ENCODE data around the gene GRK5. TPM values are rescaled to one million over a fixed set of nuclear protein-coding genes. Genes with fewer than 3 reads are reported as not detected.

The GRK5 gene
- total RNA-seq, 2 donors from 2014 or later = 13.9 to 28.5 TPM

GRCh38 chr10:119406137-119406536 is 198.8 kb downstream of the GRK5 start:
- no peaks in the 10 kb centered on the region for H3K9me3 ChIP-seq (ENCODE audit: control insufficient read depth, low read length, poor library complexity, severe bottlenecking)
- ATAC-seq (no peak), DNase-seq (no peak)
- H3K4me1 Mint-ChIP-seq = no peaks in the 10 kb centered on the region
- H3K27ac Mint-ChIP-seq = no peak overlapping the region
- no peaks in the 10 kb centered on the region for H3K36me3 Mint-ChIP-seq (ENCODE audit: low read depth)
- no peak overlapping the region for H3K4me3 Mint-ChIP-seq
- H3K27me3 Mint-ChIP-seq = no peaks in the 10 kb centered on the region

DNA sequence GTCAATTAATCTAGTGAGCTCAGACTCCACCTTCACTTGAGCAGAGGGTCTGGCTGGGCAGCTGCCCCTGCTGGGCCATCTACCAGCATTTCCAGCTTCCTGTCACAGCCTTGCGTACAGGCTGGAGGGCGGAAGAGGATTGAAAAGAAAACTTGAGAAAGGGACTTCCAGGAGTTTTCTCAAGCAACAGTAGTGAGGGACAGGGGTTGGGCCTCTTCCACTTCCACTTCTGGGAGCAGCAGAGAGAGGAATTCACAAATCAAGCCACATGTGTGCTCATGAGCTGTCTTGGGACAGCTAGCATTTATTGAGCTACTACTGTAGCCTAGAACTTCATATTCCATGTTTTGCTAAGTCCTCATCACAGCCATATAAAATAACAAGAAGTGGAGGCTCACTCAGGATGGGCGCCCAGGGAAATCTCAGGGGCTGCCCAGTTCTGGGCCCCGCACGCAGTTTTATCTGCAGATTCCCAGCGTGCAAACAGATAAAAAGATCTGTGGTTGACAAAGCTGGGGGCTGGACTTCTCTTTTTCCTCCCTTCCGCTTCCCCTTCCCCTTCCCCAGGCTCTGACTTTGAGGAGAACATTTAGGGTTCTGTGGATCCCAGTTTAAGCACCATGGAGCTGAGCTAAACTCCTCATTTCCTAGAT is 199.4 kb downstream of the GRK5 start:
- Mint-ChIP-seq H3K4me3 (no peak overlapping the region), H3K36me3 (ENCODE audit: low read depth) (no peaks in the 10 kb centered on the region), H3K27me3 (no peaks in the 10 kb centered on the region), H3K4me1 (peaks cover 2% of the 10 kb centered on the region), H3K27ac (no peak overlapping the region)
- H3K9me3 ChIP-seq (ENCODE audit: control insufficient read depth, low read length, poor library complexity, severe bottlenecking) = no peaks in the 10 kb centered on the region
- no peak for DNase-seq
- ATAC-seq = no peak

GRCh38 chr10:119407254-119407777 is 199.9 kb downstream of the GRK5 start:
- H3K9me3 ChIP-seq (ENCODE audit: control insufficient read depth, low read length, poor library complexity, severe bottlenecking) = no peaks in the 10 kb centered on the region
- no peaks in the 10 kb centered on the region for H3K36me3 Mint-ChIP-seq (ENCODE audit: low read depth)
- no peaks in the 10 kb centered on the region for H3K27me3 Mint-ChIP-seq
- peaks cover 2% of the 10 kb centered on the region for H3K4me1 Mint-ChIP-seq
- DNase-seq (no peak), ATAC-seq (no peak)
- no peak overlapping the region for H3K4me3 Mint-ChIP-seq
- H3K27ac Mint-ChIP-seq = no peak overlapping the region

DNA sequence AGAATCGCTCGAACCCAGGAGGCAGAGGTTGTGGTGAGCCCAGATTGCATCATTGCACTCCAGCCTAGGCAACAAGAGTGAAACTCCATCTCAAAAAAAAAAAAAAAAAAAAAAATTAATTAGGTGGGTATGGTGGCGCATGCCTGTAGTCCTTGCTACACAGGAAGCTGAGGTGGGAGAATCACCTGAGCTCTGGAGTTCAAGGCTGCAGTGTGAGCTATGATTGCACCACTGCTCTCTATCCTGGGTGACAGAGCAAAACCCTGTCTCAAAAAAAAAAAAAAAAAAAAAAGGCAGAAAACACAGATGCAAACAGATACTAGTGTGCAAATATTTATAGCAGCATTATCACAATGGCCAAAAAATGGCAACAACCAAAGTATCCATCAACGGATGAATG is 200.7 kb downstream of the GRK5 start:
- no peak for ATAC-seq
- no peak for DNase-seq

DNA sequence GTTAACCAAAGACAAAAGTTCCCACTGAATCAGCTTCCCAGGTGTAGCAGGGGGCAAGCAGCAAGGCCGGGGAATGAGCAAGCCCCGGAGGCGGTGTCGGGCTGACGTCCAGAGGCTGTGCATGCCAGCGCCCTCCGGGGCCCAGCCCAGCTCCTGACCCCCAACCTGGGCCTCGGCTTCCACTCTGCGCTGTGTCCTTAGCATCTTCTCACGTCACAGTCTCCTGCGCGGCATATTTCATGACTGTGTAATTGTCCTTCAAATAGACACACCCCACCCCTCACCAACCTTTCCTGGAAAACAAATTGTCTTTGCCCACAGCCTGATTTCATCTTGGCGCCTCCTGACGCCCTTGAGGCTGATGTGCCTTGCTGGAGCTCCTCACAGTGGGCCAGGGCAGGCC is 201.6 kb downstream of the GRK5 start:
- Mint-ChIP-seq H3K27ac (no peak overlapping the region), H3K36me3 (ENCODE audit: low read depth) (no peaks in the 10 kb centered on the region)

More for the DNA sequence above, 200.7 kb downstream of the GRK5 start:
- Mint-ChIP-seq H3K27ac (peak overlapping the region; percentile 14), H3K4me1 (peaks cover 2% of the 10 kb centered on the region), H3K27me3 (no peaks in the 10 kb centered on the region), H3K4me3 (no peak overlapping the region), H3K36me3 (ENCODE audit: low read depth) (no peaks in the 10 kb centered on the region)
- no peaks in the 10 kb centered on the region for H3K9me3 ChIP-seq (ENCODE audit: control insufficient read depth, low read length, poor library complexity, severe bottlenecking)

GRCh38 chr10:119409385-119409784 is 202.0 kb downstream of the GRK5 start:
- Mint-ChIP-seq H3K27me3 (no peaks in the 10 kb centered on the region), H3K27ac (no peak overlapping the region), H3K4me3 (no peak overlapping the region), H3K4me1 (peaks cover 2% of the 10 kb centered on the region), H3K36me3 (ENCODE audit: low read depth) (no peaks in the 10 kb centered on the region)
- DNase-seq = no peak
- H3K9me3 ChIP-seq (ENCODE audit: control insufficient read depth, low read length, poor library complexity, severe bottlenecking) = no peaks in the 10 kb centered on the region
- ATAC-seq = no peak

More for the DNA sequence above, 201.6 kb downstream of the GRK5 start:
- Mint-ChIP-seq H3K4me3 (no peak overlapping the region), H3K4me1 (peaks cover 2% of the 10 kb centered on the region), H3K27me3 (no peaks in the 10 kb centered on the region)
- DNase-seq = no peak
- ATAC-seq = no peak
- no peaks in the 10 kb centered on the region for H3K9me3 ChIP-seq (ENCODE audit: control insufficient read depth, low read length, poor library complexity, severe bottlenecking)

- ATAC-seq = no peak
- no peak for DNase-seq
- Mint-ChIP-seq H3K4me3 (no peak overlapping the region), H3K27ac (peak overlapping the region; percentile 29), H3K27me3 (no peaks in the 10 kb centered on the region), H3K4me1 (peaks cover 2% of the 10 kb centered on the region), H3K36me3 (ENCODE audit: low read depth) (no peaks in the 10 kb centered on the region)
- H3K9me3 ChIP-seq (ENCODE audit: control insufficient read depth, low read length, poor library complexity, severe bottlenecking) = no peaks in the 10 kb centered on the region
Observed at GRCh38 chr10:119409906-119410305, 202.5 kb downstream of the GRK5 start.

DNA sequence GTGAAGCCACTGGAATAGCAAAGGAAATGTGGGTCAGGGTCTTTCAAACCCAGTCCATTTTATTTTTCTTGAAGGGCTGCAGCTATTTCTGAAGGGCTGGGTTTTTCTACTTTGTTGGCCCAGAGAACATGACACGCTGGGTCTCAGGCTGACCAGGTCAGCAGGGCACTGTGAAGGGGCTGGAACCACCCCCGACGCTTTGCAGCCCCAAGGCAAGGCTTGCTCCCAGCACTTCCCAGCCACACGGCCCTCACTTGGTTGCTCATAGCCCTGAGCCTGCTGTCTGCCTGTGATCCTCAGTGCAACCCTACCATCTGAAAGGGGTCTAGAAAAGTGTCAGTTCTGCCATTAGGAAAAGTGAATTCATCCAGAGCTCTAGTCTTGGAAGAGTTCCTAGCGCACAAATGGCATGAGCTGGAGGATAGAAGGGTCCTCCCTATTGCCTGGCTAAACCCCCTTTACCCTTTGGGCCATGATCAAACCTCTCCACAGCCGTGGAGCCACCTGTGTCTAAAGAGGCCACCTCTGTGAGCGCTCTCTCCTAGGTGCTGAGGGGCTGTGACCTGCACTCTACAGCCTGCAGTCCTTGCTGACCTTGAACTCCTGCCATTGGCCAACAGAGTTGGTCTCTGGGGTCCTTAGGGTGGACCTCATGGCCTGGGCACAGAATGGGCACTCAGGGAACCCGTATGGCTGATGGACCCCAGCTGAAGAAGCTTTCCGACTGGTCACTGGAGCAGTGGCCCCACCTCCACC is 203.2 kb downstream of the GRK5 start:
- H3K4me3 Mint-ChIP-seq = no peak overlapping the region
- H3K27me3 Mint-ChIP-seq = no peaks in the 10 kb centered on the region
- peaks cover 2% of the 10 kb centered on the region for H3K4me1 Mint-ChIP-seq
- no peaks in the 10 kb centered on the region for H3K36me3 Mint-ChIP-seq (ENCODE audit: low read depth)
- H3K27ac Mint-ChIP-seq = peak overlapping the region; percentile 29
- DNase-seq = no peak
- ATAC-seq = no peak
- no peaks in the 10 kb centered on the region for H3K9me3 ChIP-seq (ENCODE audit: control insufficient read depth, low read length, poor library complexity, severe bottlenecking)

- Mint-ChIP-seq H3K4me1 (peaks cover 2% of the 10 kb centered on the region), H3K4me3 (no peak overlapping the region), H3K27me3 (no peaks in the 10 kb centered on the region), H3K36me3 (ENCODE audit: low read depth) (no peaks in the 10 kb centered on the region), H3K27ac (no peak overlapping the region)
- DNase-seq (no peak), ATAC-seq (no peak)
- no peaks in the 10 kb centered on the region for H3K9me3 ChIP-seq (ENCODE audit: control insufficient read depth, low read length, poor library complexity, severe bottlenecking)
Observed at GRCh38 chr10:119412244-119413092, 205.1 kb downstream of the GRK5 start.

DNA sequence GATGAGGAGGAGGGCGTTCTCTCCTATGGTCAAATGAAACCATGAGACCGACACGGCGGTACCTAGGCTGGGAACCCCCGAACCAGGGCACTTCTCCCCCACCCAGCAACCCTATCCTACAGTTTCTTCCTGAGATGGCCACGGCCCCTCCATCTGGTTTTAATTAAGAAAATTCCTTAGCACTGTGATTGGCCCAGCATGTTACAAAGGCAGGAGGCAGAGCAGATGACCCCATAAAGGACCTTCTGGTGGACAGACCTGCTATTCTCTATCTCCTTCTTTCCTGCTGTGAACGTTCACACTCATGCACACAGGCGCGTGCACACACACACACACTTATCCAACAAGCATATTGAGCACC is 205.7 kb downstream of the GRK5 start:
- no peak for DNase-seq
- no peak for ATAC-seq
- Mint-ChIP-seq H3K36me3 (ENCODE audit: low read depth) (no peaks in the 10 kb centered on the region), H3K4me1 (peaks cover 5% of the 10 kb centered on the region), H3K4me3 (no peak overlapping the region), H3K27me3 (no peaks in the 10 kb centered on the region), H3K27ac (no peak overlapping the region)
- H3K9me3 ChIP-seq (ENCODE audit: control insufficient read depth, low read length, poor library complexity, severe bottlenecking) = no peaks in the 10 kb centered on the region

DNA sequence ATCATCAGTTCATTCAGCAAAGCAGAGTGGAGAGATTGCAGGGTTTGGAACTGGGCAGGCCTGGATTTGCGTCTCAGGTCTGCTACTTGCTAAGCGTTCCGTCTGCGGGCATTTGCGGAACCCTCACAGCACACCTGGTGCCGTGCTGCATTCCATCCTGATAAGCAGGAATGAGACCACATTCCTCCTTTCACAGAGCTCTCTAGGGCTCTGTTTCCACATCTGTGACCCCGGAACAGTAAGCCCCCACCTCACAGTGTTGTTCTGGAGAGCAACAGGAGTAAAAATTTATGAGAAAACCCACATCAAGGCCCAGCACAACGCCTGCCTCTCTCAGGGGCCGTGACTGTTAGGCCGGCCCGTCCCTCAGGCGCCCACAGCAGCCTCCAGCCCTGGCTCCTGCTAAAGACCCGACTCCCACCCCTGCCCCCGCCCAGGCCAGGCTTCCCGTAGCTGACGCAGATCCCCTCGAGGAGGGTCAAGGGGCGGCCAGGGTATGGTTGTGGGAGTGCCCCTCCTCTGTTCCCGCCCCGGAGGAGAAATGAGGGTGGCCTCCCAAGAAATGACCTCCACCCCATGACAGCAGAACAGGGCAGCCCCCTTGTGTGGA is 206.2 kb downstream of the GRK5 start:
- no peaks in the 10 kb centered on the region for H3K27me3 Mint-ChIP-seq
- no peak overlapping the region for H3K4me3 Mint-ChIP-seq

DNA sequence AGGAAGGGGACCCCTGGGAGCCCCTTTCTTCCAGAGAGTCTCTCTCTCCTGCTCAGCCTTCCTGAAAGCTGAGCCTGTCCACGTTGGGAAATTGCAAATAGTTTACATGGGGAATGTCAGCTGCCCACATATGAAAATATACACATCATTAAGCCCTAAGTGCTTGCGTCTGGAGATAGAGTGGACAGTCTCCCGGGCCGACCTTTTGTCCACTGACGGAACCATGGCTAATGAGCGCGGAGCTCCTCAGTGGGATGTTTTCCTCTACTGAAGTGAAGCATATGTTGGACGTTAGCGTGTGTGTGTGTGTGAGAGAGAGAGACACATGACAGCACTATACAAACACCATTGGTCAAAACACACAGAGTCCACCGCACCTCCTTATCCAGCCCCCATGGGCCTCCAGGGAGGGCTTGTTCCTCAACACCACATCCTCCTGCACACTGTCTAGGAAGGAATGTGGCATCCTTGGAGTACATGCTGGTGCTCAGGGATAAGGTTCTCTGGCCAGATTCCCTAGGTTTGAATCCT is 206.8 kb downstream of the GRK5 start:
- ATAC-seq (no peak), DNase-seq (no peak)
- Mint-ChIP-seq H3K4me1 (peaks cover 5% of the 10 kb centered on the region), H3K27me3 (no peaks in the 10 kb centered on the region), H3K36me3 (ENCODE audit: low read depth) (no peaks in the 10 kb centered on the region), H3K4me3 (no peak overlapping the region), H3K27ac (no peak overlapping the region)
- H3K9me3 ChIP-seq (ENCODE audit: control insufficient read depth, low read length, poor library complexity, severe bottlenecking) = no peaks in the 10 kb centered on the region

More for the DNA sequence above, 206.2 kb downstream of the GRK5 start:
- Mint-ChIP-seq H3K4me1 (peaks cover 5% of the 10 kb centered on the region), H3K36me3 (ENCODE audit: low read depth) (no peaks in the 10 kb centered on the region), H3K27ac (no peak overlapping the region)
- H3K9me3 ChIP-seq (ENCODE audit: control insufficient read depth, low read length, poor library complexity, severe bottlenecking) = no peaks in the 10 kb centered on the region
- DNase-seq = no peak
- no peak for ATAC-seq

- Mint-ChIP-seq H3K27me3 (no peaks in the 10 kb centered on the region), H3K36me3 (ENCODE audit: low read depth) (no peaks in the 10 kb centered on the region), H3K4me1 (peaks cover 5% of the 10 kb centered on the region), H3K4me3 (no peak overlapping the region), H3K27ac (no peak overlapping the region)
- H3K9me3 ChIP-seq (ENCODE audit: control insufficient read depth, low read length, poor library complexity, severe bottlenecking) = no peaks in the 10 kb centered on the region
- DNase-seq = no peak
- ATAC-seq = no peak
Observed at GRCh38 chr10:119415121-119415520, 207.8 kb downstream of the GRK5 start.

Data from T-helper 17 cell (primary cell).